ENCODE results near the gene TFIP11. TPM values are rescaled to one million over a fixed set of nuclear protein-coding genes. Genes with fewer than 3 reads are reported as not detected.

The TFIP11 gene
- total and polyA plus RNA-seq, 2 of the 8 experiments (the other 6 are each of a cell fraction or from before 2014, with no cell fraction given) = 18.1 to 28.3 TPM

DNA sequence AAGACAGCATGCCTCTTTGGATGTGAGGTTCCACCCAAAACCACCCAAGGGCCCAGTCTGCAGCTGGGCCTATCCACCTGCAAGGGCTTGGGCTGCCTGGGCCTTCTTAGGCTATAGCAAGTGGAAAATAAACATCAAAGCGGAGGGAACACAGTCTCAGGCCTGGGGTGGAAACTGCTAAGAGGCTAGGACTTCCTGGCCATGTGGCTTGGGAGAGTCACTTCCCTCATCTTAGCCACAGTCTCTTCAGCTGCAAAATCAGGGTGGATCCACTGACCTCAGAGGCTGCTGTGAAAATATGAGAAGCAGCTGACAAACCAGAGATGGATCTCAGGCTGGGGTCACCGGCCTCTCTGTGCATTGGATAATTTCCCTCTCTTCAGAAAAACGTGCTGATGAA lies 30.6 kb upstream of the TFIP11 start:
- no peak for FAIRE-seq
- POLR2A ChIA-PET (ENCODE audit: partially characterized antibody) = interaction anchor here (1.2 to 2.2 kb wide), 3 partner anchors 12 to 108 kb away, joined by 3 to 8 read pairs (median 5); no protein-coding TSS in a partner anchor
- WGBS, 2 experiments (ENCODE audit: extremely low coverage in 1 of 2, insufficient coverage in 1 of 2, insufficient read length in 1 of 2, insufficient replicate concordance in 2 of 2, low coverage in 1 of 2, low lambda C conversion rate in 2 of 2, missing lambda C conversion rate in 1 of 2) = 86% methylated on average over 3 of the region's 3 CpGs; no CpG with 5 or more reads in 1 of the 2 experiments
- TF ChIP-seq GABPA (IDR thresholded peaks at IDR 0.05; ENCODE audit: borderline replicate concordance, insufficient read depth, low read length) (no peak), KDM4A (IDR thresholded peaks at IDR 0.05; ENCODE audit: low read depth, low read length, severe bottlenecking) (no peak), GTF2F1 (IDR thresholded peaks at IDR 0.05; ENCODE audit: borderline replicate concordance, low read depth, low read length) (no peak), EGR1 (IDR thresholded peaks at IDR 0.05; ENCODE audit: borderline replicate concordance, low read depth, low read length) (no peak), POLR2A (IDR thresholded peaks at IDR 0.05; ENCODE audit: control extremely low read depth in 1 of 2, low read depth in 2 of 2, low read length in 2 of 2) (no peak), ASH2L (IDR thresholded peaks at IDR 0.05; ENCODE audit: low read length) (no peak), SP1 (IDR thresholded peaks at IDR 0.05; ENCODE audit: low read depth, low read length) (no peak), KDM5A (IDR thresholded peaks at IDR 0.05; ENCODE audit: low read length) (no peak), BRCA1 (IDR thresholded peaks at IDR 0.05; ENCODE audit: low read depth, low read length) (no peak), EZH2 (IDR thresholded peaks at IDR 0.05; ENCODE audit: low read depth, low read length, severe bottlenecking) (no peak)
- TF ChIP-seq, protein P1, sequence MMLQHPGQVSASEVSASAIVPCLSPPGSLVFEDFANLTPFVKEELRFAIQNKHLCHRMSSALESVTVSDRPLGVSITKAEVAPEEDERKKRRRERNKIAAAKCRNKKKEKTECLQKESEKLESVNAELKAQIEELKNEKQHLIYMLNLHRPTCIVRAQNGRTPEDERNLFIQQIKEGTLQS (IDR thresholded peaks at IDR 0.05; ENCODE audit: insufficient read depth, low read depth, low read length) = no peak
- TF ChIP-seq, protein P2, sequence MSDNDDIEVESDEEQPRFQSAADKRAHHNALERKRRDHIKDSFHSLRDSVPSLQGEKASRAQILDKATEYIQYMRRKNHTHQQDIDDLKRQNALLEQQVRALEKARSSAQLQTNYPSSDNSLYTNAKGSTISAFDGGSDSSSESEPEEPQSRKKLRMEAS (IDR thresholded peaks at IDR 0.05) = no peak
- TF ChIP-seq, protein P3, sequence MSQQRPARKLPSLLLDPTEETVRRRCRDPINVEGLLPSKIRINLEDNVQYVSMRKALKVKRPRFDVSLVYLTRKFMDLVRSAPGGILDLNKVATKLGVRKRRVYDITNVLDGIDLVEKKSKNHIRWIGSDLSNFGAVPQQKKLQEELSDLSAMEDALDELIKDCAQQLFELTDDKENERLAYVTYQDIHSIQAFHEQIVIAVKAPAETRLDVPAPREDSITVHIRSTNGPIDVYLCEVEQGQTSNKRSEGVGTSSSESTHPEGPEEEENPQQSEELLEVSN (IDR thresholded peaks at IDR 0.05) = no peak

More for the DNA sequence above, 30.6 kb upstream of the TFIP11 start:
- no peak overlapping the region for H3K4me2 ChIP-seq (ENCODE audit: insufficient read depth in 1 of 2, low read depth in 2 of 2, low read length in 2 of 2)
- H3K79me1 ChIP-seq (ENCODE audit: low read depth, low read length) = peaks cover 16% of the 10 kb centered on the region
- no peak overlapping the region for H2AFZ ChIP-seq (ENCODE audit: low read length)
- no peak overlapping the region for H2BK12ac ChIP-seq (ENCODE audit: low read depth, low read length)
- H4K8ac ChIP-seq (ENCODE audit: extremely low read depth, insufficient read depth, low read length) = no peak overlapping the region
- no peaks in the 10 kb centered on the region for H3K9me3 ChIP-seq (ENCODE audit: insufficient read depth in 2 of 2, low read depth in 1 of 2, low read length in 1 of 2)
- peaks cover 0 to 56% of the 10 kb centered on the region in 2 experiments; a peak in 2 of 4 replicates for H3K79me2 ChIP-seq (ENCODE audit: control insufficient read depth in 1 of 2, insufficient read depth in 2 of 2, low read length in 2 of 2)
- no peaks in the 10 kb centered on the region for H3K27me3 ChIP-seq (replicated peaks in 1 of 4; ENCODE audit: control insufficient read depth in 3 of 4, extremely low read depth in 1 of 4, insufficient read depth in 3 of 4, low read length in 3 of 4)
- no peak overlapping the region for H3K4ac ChIP-seq (replicated peaks; ENCODE audit: insufficient read length, low read depth, low read length)
- H3K14ac ChIP-seq (ENCODE audit: insufficient read length) = no peak overlapping the region
- peaks cover 1% of the 10 kb centered on the region; the same call in 1 of the 2 replicates for H3K23me2 ChIP-seq (ENCODE audit: low read depth, low read length)
- peaks cover 0 to 14% of the 10 kb centered on the region in 2 experiments for H4K20me1 ChIP-seq (replicated peaks in 1 of 2; ENCODE audit: control insufficient read depth in 1 of 2, insufficient read depth in 2 of 2, low read length in 2 of 2)
- no peak overlapping the region for H3K23ac ChIP-seq (ENCODE audit: insufficient read length)
- H3K4me3 ChIP-seq (ENCODE audit: extremely low read depth in 1 of 4, insufficient read depth in 2 of 4, low read depth in 3 of 4, low read length in 4 of 4) = no peak overlapping the region
- DNase-seq (ENCODE audit: low read depth in 1 of 2, low spot score in 2 of 2) = no peak
- H3K36me3 ChIP-seq (ENCODE audit: control insufficient read depth in 2 of 4, insufficient read depth in 4 of 4, low read length in 3 of 4) = peaks cover 3 to 30% (median 14%) of the 10 kb centered on the region in 4 experiments
- H3K27ac ChIP-seq (ENCODE audit: low read depth, low read length) = no peak overlapping the region
- no peak overlapping the region for H2BK15ac ChIP-seq (ENCODE audit: low read length)
- no peak overlapping the region for H2BK20ac ChIP-seq (ENCODE audit: low read length)
- no peak overlapping the region for H4K91ac ChIP-seq (replicated peaks; ENCODE audit: insufficient read length, low read length)
- H4K5ac ChIP-seq (ENCODE audit: insufficient read length, low read depth, low read length) = no peak overlapping the region
- no peak overlapping the region for H2AK5ac ChIP-seq (ENCODE audit: low read depth, low read length)
- no peak overlapping the region for H3K9ac ChIP-seq (replicated peaks in 1 of 4; ENCODE audit: extremely low read depth in 1 of 4, low read depth in 3 of 4, low read length in 3 of 4)
- no peak overlapping the region for H2BK5ac ChIP-seq (ENCODE audit: low read depth, low read length)
- H3K4me1 ChIP-seq (replicated peaks in 1 of 4; ENCODE audit: control insufficient read depth in 3 of 4, insufficient read depth in 4 of 4, low read length in 3 of 4) = no peaks in the 10 kb centered on the region; a peak in 1 of 7 replicates
- no peak overlapping the region for H3K56ac ChIP-seq (replicated peaks; ENCODE audit: insufficient read length, low read depth, low read length)
- CTCF ChIA-PET (ENCODE audit: partially characterized antibody) = interaction anchor here (0.8 to 1.6 kb wide), 5 partner anchors 13 to 55 kb away, joined by 3 to 4 read pairs (median 3); no protein-coding TSS in a partner anchor
- H3K18ac ChIP-seq (ENCODE audit: extremely low read depth, low read length) = no peak overlapping the region
- no peak overlapping the region for H2BK120ac ChIP-seq (replicated peaks; ENCODE audit: low read depth, low read length)
